Heart right ventricle (tissue), 16 donors: ENCODE measurements around the gene NOL9. TPM values are rescaled to one million over a fixed set of nuclear protein-coding genes. Genes with fewer than 3 reads are reported as not detected.
A peak's percentile ranks its signal among the peaks of the same experiment; 100 is the strongest.

Experiments
- ATAC-seq, 8 donors: fragments of 200-7000 bp; cut with Tn5 transposase; one replicate each; pipeline ENCODE4 v1.9.1; 2020; ENCODE audit warnings: mild to moderate bottlenecking in 8 of 8, moderate library complexity in 8 of 8, moderate number of reproducible peaks in 1 of 8
- DNase-seq, 2 donors: peaks; one replicate each; pipeline ENCODE4 v3.0.0-alpha.2; 2020
- H3K27ac ChIP-seq, 10 donors: fragments of 200-600 bp; sonication (generic) in 2 of 10; one replicate each; pipeline versions ENCODE4 v1.5.0 to v1.8.0; 2020 to 2022; ENCODE audit warnings: mild to moderate bottlenecking in 3 of 10
- H3K27me3 ChIP-seq, 7 donors: fragments of 200-600 bp; one replicate each; pipeline ENCODE4 v1.8.0; 2021 to 2022; ENCODE audit warnings: mild to moderate bottlenecking in 2 of 7
- H3K36me3 ChIP-seq, 9 donors: fragments of 200-600 bp; sonication (generic) in 1 of 9; one replicate each; pipeline versions ENCODE4 v1.5.0 to v1.8.0; 2020 to 2022; ENCODE audit warnings: mild to moderate bottlenecking in 2 of 9
- H3K4me1 ChIP-seq, 9 donors: fragments of 200-600 bp; sonication (generic) in 1 of 9; one replicate each; pipeline versions ENCODE4 v1.5.0 to v1.8.0; 2020 to 2022; ENCODE audit warnings: mild to moderate bottlenecking in 4 of 9
- H3K4me3 ChIP-seq, 10 donors: fragments of 200-600 bp; sonication (generic) in 2 of 10; one replicate each; pipeline versions ENCODE4 v1.5.0 to v1.8.0; 2020 to 2022; ENCODE audit warnings: mild to moderate bottlenecking in 7 of 10, moderate library complexity in 2 of 10
- H3K9me3 ChIP-seq, 11 donors: fragments of 200-600 bp in 10 of 11; sonication (generic) in 2 of 11; one replicate each; pipeline versions ENCODE4 v1.5.0 to v1.8.0; 2013 to 2022; ENCODE audit warnings: mild to moderate bottlenecking in 2 of 11, control low read depth in 1 of 11, moderate library complexity in 1 of 11
- WGBS, 2 donors: extraction: QIAGEN DNeasy Blood & Tissue Kit; methylation state at CpG; one replicate each; pipeline ENCODE4 v1.1.7; 2013; ENCODE audit warnings: inconsistent platforms in 1 of 2; 5-methylcytosine and 5-hydroxymethylcytosine counted together
- intact Hi-C, 10 donors: fragments of 100-400 bp; cut with DNase I; formaldehyde crosslinking; loops; one replicate each; pipeline versions ENCODE4 v1.11.1 to v1.14.2; 2022
- polyA plus RNA-seq, 2 donors: library from polyadenylated mRNA; stranded (reverse); fragments of 200-250 nt; gene quantifications; one replicate each; pipeline ENCODE4 v1.2.3, GENCODE V29; 2013
- total RNA-seq, 10 donors: library from RNA; stranded (reverse); fragmentation: NEBNext Ultra II Directional in 3 of 10; extraction: Animal tissue kit (Norgen Biotek cat#: 25700) in 3 of 10; gene quantifications; one replicate each; pipeline versions ENCODE4 v1.2.1 to v1.2.4, GENCODE V29; 2021 to 2023
- TF ChIP-seq, protein P1 (sequence below), 9 donors: fragments of 200-600 bp; sonication (generic) in 2 of 9; IDR thresholded peaks; one replicate each; pipeline versions ENCODE4 v1.5.0 to v1.8.0; 2021 to 2022; ENCODE audit warnings: antibody characterized with exemption in 9 of 9, mild to moderate bottlenecking in 5 of 9, moderate library complexity in 1 of 9
- donor health status: Arrhythmogenic right ventricular cardiomyopathy.
- donor health status: ischemic (EF 13 %, LVEDD 7.1; RV severe dilation, severe dysfunction).
- donor health status: healthy with polysubstance abuse.
- donor health status: DM: no; HTN: yes; CAD: no.
- donor health status: DM: no; HTN: no; CAD: no.
- donor health status: ischemic (EF 25% LVEDD 6.9; RV normal size, moderate dysfunction).
- donor health status: ischemic (EF 25% LVEDD 5.7; RV mildly dilated, moderate dysfunction).
- donor health status: healthy.
- donor health status: DM: yes; HTN: yes; CAD: no.
- donor health status: Ischemic cardiomyopathy.
- donor health status: ischemic (EF 35%, LVEDD 5.7; RV mildly dilated, moderate dysfunction).
- donor health status: nonischemic (EF 11% LVEDD 7.7; RV severe dilation, severe dysfunction).
- donor health status: DM: yes; HTN: yes; CAD: no.
- donor health status: PGD.
- donor health status: ischemic (EF 29% LVEDD 5.4; RV normal size, mild dysfunction).
- donor health status: nonischemic (EF 23%, LVEDD 6.1; RV moderate dilation, normal function).

The NOL9 gene
- total and polyA plus RNA-seq, 12 donors, result 3.0 to 19.3 (median 15.1) TPM

DNA sequence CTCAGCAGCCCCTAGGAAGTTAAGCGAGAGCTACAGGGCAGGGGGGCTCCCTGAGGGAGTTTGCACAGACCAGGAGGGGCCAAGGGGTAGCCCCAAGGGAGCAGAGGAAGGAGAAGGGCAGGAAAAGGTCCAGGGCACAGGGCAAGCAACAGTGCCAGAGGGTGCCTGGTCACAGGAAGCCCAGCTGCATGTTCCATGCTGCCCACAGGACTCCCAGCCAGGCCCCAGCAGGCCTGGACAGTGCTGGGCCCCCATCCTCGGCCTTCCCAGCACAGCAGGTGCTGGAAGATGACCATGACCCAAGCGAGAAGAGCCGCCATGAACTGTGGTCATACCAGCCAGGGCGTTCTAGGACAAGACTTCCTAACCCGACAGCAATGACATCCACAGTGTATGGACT, 37.3 kb upstream of the NOL9 start:
- TF ChIP-seq, protein P1, sequence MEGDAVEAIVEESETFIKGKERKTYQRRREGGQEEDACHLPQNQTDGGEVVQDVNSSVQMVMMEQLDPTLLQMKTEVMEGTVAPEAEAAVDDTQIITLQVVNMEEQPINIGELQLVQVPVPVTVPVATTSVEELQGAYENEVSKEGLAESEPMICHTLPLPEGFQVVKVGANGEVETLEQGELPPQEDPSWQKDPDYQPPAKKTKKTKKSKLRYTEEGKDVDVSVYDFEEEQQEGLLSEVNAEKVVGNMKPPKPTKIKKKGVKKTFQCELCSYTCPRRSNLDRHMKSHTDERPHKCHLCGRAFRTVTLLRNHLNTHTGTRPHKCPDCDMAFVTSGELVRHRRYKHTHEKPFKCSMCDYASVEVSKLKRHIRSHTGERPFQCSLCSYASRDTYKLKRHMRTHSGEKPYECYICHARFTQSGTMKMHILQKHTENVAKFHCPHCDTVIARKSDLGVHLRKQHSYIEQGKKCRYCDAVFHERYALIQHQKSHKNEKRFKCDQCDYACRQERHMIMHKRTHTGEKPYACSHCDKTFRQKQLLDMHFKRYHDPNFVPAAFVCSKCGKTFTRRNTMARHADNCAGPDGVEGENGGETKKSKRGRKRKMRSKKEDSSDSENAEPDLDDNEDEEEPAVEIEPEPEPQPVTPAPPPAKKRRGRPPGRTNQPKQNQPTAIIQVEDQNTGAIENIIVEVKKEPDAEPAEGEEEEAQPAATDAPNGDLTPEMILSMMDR (IDR thresholded peaks at IDR 0.05), result no peak
- 86 to 89% methylated on average over 6 of the region's 6 CpGs for WGBS, 2 donors
- Histone ChIP-seq H3K9me3 (no peaks in the 10 kb centered on the region), H3K4me3 (no peak overlapping the region), H3K27ac (peak overlapping the region in 9 of 10 donors; percentile 8 to 62 (median 34)), H3K36me3 (peaks cover 0 to 100% (median 67%) of the 10 kb centered on the region in 9 donors), H3K27me3 (no peaks in the 10 kb centered on the region), H3K4me1 (peaks cover 24 to 85% (median 68%) of the 10 kb centered on the region in 9 donors)
- no peak for DNase-seq
- no peak for ATAC-seq
- intact Hi-C loops, result no loop called here

DNA sequence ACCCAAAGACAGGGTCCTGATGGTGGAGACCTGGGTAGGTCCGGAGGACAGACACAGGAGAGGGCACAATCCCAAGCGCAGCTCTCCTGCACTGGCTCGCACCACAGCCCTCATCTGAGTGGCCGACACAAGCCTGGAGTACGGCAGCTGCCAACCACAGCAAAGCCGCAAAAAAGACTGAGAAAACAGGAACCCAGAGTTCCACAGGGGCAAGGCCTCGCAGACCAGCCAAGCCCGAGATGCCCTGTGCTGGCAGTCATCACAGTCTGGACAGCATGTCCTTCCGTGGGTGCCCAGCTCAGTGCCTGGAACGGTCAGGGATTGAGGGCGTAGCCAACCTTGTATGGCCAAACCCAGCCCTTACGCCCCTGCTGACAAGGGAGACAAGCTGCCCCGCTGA, 36.9 kb upstream of the NOL9 start:
- TF ChIP-seq, protein P1 (IDR thresholded peaks at IDR 0.05), result no peak
- ATAC-seq (peak in 4 of 8 donors; percentile 12 to 60 (median 19)), DNase-seq (peak in 1 of 2 donors; percentile 30)
- Histone ChIP-seq H3K27ac (peak overlapping the region in 9 of 10 donors; percentile 8 to 62 (median 34)), H3K4me3 (no peak overlapping the region), H3K9me3 (no peaks in the 10 kb centered on the region), H3K36me3 (peaks cover 0 to 100% (median 63%) of the 10 kb centered on the region in 9 donors), H3K4me1 (peaks cover 25 to 85% (median 68%) of the 10 kb centered on the region in 9 donors), H3K27me3 (no peaks in the 10 kb centered on the region)
- intact Hi-C loops, result no loop called here
- WGBS, 2 donors, result 69 to 72% methylated on average over 13 of the region's 13 CpGs

DNA sequence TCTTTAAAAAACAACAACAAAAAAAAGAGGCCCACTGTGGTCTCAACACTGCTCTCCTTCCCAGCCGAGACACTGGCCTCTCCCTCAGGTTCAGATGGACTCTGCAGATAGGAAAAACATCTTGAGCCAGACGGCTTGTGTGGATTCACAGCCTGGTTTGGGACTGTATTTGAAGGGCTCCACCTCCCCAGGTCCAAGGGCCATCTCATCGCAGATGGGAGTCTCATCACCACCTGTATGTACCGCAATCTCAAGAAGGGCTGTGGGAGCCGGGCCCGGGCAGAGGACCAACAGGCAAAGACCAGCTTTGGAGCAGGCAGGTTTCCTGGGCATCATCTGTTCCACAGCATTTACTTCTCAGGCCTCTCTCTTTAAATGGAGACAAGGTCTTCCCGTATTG, 35.7 kb upstream of the NOL9 start:
- no peak overlapping the region for H3K4me3 ChIP-seq
- ATAC-seq (no peak), DNase-seq (no peak)
- WGBS, 2 donors, result 87 to 88% methylated on average over 7 of the region's 7 CpGs
- peaks cover 27 to 86% (median 64%) of the 10 kb centered on the region in 9 donors for H3K4me1 ChIP-seq
- H3K36me3 ChIP-seq, result peaks cover 0 to 93% (median 53%) of the 10 kb centered on the region in 9 donors
- no peaks in the 10 kb centered on the region for H3K9me3 ChIP-seq
- H3K27ac ChIP-seq, result peak overlapping the region in 2 of 10 donors; percentile 15 to 39
- intact Hi-C loops, result no loop called here
- TF ChIP-seq, protein P1 (IDR thresholded peaks at IDR 0.05), result no peak
- no peaks in the 10 kb centered on the region for H3K27me3 ChIP-seq

DNA sequence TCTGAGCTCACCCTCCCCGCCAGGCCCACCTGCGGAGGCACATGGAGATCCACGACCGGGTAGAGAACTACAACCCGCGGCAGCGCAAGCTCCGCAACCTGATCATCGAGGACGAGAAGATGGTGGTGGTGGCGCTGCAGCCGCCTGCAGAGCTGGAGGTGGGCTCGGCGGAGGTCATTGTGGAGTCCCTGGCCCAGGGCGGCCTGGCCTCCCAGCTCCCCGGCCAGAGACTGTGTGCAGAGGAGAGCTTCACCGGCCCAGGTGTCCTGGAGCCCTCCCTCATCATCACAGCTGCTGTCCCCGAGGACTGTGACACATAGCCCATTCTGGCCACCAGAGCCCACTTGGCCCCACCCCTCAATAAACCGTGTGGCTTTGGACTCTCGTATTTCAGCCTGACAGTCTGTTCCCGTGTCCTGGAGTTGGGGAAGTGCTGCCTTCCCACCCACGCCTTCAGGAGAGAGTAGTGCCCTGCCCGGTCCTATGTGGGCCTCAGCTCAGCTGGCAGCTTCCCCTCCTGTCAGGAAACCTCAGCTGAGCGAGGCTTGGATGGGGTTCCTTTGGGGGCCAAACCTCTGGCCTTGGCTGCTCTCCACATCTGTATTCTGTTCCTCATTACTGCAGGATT, 34.7 kb upstream of the NOL9 start:
- no peak for DNase-seq
- TF ChIP-seq, protein P1 (IDR thresholded peaks at IDR 0.05), result no peak
- Histone ChIP-seq H3K27ac (peak overlapping the region in 9 of 10 donors; percentile 10 to 53 (median 42)), H3K36me3 (peaks cover 0 to 83% (median 42%) of the 10 kb centered on the region in 9 donors), H3K4me1 (peaks cover 27 to 82% (median 71%) of the 10 kb centered on the region in 9 donors), H3K27me3 (no peaks in the 10 kb centered on the region), H3K4me3 (no peak overlapping the region), H3K9me3 (no peaks in the 10 kb centered on the region)
- intact Hi-C loops, result no loop called here
- 79 to 81% methylated on average over 24 of the region's 24 CpGs for WGBS, 2 donors
- no peak for ATAC-seq
